Stimulated activated CD4-positive, alpha-beta T cell treated with anti-CD3 and anti-CD28 coated beads, Interleukin-12 subunit alpha, Interleukin-12 subunit beta, amount 100 ng/mL, for 4 hours (primary cell): ENCODE measurements around the gene SPSB3.

Experiments
- DNase-seq: peaks from one replicate; pipeline ENCODE4 v3.0.0-alpha.2; 2020

Gene SPSB3

DNA sequence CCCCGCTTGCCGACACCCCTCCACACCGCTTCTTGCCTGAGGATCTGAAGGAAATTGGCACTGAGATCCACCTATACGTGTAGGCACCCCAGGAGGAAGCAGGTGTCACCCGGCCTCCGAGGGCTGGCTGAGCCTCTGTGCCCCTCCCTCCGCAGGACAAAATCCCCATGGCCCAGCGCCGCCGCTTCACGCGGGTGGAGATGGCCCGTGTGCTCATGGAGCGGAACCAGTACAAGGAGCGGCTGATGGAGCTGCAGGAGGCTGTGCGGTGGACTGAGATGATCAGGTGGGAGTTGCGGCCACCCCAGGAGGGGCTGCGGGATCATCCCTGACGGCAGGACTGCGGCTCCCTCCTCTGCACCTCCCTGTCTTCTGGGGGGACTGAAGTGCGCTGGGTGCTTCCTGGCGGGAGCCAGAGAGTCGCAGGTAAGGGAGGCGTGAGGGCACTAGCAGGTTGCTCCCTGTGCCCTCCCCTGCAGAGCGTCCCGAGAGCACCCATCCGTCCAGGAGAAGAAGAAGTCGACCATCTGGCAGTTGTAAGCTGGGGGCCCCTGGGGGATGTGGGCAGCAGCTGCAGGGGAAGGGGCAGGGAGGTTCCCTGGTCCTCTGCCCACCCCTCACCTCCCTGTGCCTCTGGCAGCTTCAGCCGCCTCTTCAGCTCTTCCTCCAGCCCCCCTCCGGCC, 20.0 kb downstream of the SPSB3 start:
- no peak for DNase-seq

DNA sequence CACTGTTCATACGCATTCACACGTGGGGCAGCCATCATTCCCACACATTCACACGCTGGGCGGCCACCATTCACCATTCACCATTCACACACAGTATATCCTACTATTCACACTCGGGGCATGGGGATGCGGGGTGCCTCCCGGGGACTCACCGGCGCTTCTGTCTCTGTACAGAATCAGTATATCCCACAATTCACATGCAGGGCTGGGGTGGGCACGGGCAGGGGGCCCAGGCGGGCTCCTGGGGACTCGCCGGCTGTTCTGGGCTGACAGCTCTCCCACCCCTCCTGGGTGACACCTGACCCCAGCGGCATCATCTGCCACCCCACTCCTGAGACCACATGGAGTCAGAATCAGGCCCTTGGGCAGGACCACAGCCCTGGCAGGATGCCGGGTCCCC, 20.6 kb downstream of the SPSB3 start:
- no peak for DNase-seq

DNA sequence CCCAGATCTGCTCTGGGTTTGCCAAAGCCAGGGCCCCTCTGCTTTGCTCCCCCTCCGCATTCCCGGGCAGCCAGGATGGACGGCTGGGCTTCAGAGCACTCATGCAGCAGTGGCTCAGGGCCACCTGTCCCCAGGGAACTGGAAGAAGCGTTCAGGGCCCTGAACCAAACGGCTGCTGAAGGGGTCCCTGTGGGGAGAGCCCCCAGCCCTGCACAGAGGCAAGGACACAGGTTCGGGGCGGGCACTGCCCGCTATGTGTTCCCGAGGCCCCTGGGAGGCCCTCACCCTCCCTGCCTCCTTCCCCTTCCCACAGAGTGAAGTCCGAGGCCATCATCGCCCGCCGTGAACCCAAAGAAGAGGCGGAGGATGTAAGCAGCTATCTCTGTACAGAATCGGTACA, 21.5 kb downstream of the SPSB3 start:
- DNase-seq, result no peak

DNA sequence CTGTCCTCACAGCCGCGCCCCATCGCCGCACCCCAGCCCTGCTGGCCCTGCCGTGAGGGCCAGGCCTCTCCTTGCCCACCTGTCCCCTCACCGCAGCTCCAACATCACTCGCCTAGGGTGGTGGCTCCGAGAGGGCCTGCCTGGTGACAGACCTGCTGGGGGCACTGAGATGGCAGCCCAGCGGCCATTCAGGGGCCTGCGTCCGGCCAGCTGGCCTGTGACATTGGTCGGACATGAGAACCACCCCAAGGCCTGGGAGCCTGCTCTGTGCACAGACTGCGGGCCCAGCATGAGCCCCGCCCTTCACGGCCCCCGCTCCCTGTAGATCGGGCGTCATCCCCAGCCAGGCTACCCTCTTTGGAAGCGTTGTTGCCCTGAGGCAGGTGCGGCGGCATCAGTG, 22.9 kb downstream of the SPSB3 start:
- no peak for DNase-seq

DNA sequence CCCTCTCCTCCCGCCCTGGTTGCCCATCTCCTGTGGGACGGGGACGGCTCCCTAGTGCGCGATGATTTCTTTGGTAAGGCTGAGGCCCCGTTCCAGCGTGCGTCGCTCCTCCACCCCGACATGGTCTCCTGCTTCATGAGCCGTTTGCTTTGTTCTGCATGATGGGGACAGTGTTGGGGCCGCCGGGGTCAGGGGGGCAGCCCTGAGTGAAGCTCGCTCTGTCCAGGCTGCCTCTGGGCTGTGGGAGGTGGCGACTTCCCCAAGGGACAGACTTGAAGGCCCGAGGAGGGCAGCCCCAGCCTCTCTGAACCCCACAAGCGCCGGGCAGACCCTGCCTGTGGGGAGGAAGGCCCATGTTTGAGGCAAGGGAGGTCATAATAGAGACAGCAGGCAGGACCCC, 23.4 kb downstream of the SPSB3 start:
- no peak for DNase-seq

DNA sequence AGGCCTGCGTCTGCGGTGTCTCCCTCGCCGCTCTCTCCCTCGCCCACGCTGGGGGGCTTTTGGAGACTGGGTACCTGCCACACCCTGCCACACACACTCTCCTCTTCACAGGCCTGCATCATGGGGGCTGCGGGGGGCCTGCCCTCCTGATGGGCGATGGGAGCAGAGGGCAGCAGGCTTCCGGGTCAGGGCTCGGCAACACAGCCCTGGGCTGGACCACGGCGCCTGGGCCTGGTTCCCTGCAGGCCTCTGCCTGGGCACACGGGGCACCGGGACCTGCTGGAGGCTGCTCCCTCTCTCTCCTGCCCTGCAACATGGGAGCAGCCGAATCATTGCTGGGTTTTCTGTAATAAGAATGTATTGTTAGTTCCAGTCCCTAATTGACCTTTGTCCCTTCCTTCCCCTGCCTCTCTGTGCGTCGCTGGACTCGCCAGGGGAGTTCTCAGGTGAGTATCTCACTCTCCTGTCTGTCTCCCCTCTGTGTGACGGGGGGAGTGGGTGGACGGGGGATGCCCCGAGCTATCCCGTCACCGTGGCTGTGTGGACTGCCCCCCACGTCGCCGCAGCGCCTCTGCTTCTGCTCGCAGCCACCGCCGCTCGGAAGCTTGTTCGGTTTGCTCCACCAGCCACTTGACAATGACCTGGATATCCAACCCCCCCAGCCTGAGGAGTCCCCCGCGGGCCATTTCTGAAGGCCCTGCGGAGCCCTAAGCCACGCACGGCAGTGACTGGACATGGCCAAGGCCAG, 24.5 kb downstream of the SPSB3 start:
- DNase-seq, result no peak

DNA sequence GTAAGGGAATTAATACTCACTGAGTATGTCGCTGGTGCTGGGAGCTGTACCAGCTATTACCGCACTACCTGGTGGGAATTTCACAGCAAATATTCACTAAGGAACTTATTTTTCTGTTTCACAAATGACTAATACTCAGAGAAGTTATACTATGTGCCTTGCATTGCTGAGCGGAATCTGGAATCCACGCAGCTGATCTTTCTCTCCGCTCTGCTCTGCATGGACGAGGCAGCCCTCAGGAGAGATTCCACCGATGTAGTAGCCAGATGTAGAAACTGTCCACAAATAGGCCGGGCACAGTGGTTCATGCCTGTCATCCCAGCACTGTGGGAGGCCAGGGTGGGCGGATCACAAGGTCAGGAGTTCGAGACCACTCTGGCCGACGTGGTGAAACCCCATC, 28.2 kb downstream of the SPSB3 start:
- no peak for DNase-seq

DNA sequence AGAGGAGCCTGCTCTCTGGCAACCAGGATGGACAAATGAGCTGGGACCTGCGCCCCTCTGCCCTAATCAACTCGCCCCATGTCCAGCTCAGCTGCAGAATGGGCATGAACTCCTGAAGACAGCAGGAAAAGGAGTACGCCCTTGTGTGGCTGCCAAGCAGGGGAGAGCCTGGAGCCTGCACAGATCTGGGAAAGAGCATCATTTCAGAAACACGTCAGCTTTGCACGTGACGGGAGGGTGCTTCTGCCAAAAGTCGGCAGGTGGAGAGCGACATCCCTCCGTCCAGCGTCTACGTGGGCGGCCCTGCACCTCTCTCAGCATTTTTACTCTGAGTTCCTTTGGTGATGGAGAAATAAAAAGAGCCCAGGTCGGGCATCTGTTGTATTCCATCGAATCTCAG, 29.5 kb downstream of the SPSB3 start:
- DNase-seq, result no peak

DNA sequence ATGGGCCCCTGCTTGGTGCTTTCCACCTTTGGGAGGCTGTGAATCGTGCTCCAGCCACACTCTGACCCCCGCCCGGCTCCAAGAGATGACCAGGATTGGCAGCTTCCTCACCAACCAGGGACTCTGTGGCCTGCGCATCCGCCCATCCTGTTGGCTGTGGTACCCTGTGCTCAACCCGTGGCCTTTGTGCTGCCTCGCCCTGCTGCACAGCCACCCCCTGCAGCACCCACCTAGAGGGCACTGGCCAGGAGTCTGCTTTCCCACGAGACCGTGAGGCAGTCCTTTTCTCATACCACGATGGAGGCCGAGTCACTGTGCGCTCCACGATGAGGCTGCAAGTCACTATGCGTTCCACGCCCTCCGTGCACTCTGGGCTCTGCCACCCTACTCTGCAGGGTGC, 30.4 kb downstream of the SPSB3 start:
- DNase-seq, result no peak

DNA sequence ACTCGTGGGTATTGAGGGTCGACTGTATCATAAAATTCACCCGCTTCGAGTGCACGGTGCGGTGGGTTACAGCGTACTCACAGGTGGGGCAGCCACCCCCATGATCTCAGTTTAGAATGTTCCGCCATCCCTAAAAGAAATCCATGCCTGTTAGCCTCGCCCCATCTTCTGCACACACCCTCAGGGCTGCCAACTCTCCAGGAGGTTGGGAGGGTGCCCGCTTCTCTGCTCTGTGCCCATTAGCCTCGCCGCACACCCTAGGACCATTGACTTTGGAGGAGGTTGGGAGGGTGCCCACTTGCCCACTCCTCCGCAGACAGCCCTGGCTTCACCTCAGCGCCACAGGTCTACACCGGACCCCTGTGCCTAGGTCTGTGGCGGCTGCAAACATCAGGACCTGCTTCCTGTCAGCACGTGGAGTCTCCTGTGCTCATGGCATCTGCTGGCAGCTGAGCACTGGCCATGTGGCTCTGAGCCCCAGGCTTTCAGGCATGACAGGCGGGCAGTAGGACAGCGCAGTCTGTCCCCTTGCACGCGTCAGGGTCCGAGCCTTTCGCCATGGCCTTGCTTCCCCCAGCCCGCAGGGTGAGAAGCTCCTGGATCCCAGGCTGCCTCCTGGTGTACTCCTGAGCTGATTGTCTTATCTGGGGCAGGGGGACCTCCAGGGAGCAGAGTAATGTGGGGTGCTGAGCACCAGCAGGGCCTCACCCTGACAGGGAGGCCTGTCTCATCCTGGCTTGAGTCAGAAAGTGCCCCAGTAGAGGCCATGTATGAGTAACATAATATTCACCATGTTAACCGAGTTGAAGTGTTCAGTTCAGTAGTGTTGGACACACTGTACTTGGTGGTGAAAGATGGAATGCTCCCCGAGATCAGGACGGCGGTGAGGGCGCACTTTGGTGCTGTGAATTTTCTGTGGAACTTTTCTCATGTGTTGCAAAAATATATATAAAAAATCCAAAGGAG, 32.9 kb downstream of the SPSB3 start:
- no peak for DNase-seq

DNA sequence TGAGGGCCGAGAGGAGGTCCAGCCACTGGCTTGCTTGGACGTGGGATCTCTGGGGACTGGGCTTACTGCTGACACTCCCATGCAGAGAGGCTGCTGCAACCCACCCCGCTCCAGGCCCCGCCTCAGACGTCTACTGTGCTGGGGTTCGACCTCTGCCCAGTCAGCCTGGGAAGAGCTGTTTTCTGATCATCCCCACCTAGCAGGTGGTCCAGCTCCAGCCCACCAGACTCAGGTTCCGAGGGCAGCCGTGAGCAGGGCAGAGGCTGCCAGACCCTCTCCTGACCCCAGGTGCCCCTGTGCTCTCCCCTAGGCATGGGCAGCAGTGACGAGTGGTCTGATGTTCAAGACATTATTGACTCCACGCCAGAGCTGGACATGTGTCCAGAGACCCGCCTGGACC, 34.4 kb downstream of the SPSB3 start:
- no peak for DNase-seq

DNA sequence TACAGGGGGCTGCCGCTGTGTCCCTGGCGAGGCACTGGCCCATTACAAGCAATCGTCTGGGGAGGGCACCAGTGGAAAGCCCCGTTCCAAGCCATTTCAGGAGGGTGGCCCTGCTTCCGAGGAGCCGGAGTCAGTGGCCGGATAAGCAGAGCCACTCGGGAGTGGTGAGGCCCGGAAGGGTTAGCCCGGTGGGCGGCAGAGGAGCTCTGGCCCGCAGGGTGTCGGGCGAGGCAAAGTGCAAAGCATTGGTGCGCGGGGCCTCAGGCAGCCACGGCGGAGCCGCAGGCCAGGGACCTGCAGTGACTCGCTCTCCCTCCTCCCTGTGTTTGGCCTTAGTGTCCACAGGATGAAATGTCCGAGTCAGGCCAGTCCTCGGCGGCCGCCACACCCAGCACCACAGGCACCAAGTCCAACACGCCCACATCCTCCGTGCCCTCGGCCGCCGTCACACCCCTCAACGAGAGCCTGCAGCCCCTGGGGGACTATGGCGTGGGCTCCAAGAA, 35.6 kb downstream of the SPSB3 start:
- DNase-seq, result no peak

DNA sequence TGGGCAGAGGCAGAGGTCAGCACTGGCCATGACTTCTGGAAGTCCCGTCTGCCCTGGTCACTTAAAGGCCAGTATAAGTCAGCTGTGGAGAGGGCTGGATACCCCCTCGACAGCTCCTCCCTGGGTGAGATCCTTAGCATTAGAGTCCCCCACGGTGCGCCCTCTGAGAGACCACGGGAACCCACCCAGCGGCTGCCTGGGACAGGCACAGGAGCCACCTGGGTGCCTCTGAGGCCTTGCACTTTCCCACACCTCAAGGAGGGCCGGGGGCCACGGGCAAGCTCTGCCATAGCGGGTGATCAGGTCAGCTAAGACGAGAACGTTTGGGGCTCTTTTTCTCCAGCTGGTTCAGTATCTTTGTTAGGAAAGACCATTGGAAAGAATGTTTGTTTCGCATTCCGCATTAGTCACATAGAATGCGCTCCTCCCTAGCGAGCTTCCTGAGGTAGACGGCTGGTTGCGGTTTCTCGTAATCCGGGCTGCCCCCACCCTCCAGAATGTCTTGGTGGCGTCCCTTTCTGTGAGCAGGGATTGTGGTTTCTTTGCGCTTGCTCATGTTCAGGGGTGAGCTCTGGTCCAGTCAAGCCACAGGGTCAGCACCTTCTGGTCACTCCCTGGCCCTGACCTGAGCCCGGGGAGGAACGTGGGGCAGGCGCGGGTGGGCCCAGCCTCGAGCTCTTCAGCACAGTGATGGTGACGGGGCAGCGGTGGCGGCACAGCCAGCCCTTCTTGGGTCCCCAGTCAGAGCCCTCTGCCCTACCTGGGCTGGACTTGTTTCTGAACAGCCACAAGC, 36.3 kb downstream of the SPSB3 start:
- DNase-seq, result no peak

DNA sequence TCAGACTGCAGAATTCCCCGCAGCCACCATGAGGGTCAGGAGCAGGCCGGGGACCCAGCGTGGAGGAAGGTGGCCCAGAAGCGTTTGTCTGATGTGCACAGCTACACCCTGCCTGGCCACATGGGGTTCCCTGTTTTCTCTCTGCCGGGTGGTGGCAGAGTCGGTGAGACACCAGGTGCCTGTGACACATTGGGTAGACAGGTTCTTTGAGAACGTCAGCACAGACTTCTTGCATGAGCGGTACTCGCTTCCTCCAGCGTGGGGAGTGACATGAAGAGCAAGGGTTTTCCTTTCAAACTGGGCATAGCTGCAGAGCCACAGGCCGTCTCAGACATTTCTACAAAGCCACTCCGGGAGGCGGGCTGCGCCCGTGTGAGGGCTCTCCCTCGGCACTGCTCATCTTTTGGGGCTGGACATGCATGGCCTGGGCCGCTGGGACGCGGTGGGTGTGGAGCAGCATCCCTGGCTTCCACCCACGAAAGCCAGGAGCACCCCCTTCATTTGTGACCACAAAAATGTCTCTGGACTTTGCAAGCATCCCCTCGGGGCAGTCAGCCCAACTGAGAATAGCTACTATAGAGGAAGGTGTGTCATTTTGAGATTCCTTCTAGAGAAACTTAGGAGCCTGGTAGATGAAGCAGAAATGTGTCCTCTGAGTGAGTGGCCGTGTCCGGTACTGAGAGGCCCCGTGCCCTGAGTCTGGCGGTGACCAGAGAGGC, 37.0 kb downstream of the SPSB3 start:
- DNase-seq, result no peak

DNA sequence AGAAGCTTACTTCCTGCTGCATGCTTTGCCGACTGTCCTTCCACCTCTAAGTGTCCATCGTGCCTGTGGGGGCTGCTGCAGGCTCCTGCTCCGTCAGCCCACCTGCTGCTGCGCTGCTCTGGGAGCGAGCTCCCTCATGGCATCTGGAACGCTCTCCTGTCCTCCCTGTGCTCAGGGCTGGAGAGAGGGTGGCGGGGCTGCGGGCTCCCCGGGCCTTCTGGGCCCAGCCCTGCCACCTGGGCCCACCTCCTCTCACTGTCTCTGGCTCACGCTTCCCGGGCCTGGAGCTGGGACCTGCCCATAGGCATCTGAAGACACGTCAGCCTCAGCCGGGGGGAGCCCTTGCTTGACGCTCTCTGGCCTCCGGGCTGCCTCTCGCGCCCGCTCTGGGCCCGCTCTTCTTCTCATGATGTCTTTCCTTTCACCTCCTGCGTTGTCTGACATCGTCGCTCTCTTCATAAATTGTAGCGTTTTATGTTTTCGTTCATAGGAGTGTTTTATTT, 38.0 kb downstream of the SPSB3 start:
- no peak for DNase-seq

DNA sequence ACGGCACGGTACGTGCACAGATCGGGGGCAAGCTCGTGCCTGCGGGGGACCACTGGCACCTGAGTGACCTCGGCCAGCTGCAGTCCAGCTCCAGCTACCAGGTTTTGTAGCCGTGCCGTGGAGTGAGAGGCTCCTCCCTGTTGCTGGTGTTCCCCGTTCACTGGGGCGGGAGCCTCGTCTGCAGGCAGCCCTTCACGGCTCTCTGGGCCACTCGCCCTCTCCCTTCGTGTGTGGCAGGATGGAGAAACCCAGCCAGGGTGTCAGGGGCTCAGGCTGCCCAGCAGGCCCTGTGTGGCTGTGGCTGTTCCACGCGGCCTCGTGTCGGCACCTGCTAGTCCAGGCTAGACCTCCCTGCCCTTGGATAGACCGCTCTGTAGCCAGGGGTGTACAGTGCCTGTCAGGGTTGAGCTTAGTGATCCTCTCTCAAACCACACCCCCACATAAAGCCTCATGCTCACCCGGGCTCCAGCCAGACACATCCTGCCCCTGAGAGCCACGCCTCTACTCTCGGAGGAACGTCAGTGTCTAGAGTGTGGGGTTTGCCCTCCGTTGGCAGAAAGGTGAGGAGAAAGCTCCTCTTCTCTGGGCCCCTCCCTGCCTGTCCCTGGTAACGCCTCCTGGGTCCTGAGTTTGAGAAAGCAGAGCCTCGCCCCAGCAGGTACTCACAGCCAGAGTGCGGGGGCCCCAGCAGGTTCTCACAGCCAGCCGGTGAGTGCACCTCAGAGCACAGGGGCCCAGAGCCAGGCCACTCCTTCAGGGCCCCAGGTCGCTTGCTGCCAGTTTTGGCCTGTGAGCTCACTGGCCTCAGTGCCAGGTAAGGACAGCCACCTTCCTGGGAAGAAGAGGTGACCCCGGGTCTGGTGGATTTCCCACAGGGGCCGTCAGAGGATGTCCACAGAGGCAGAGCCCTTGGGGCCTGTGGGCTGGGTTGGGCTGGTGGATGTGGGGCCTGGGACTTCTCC, 38.7 kb downstream of the SPSB3 start:
- DNase-seq, result no peak

DNA sequence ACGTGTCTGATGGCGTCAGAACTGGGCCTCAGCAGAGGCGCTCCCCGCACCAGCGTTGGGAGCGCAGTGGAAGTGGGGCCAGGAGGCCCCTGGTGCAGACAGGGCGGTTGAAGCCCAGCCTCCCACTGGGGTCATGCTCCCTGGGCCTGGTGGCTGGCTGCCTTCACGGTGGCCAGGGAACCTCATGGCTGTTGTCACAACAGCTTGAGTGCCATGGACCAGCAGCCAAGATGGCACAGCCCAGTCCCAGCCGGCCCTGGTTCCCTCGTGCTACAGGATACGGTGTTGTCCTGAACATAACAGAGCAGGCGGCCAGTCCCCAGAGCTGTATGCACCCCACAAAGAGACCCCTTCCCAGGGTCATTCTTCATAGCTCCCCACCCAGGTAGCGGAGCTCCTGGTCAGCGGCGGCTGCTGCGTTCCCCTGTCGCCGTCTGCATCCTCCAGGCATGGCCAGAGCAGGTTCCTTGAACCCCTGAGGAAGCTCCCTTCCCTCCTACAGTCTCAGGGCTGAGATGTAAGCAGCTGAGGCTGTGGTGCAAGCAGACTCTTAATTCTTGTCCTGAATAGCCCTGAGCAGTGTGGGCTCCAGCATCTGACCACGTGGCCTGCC, 40.7 kb downstream of the SPSB3 start:
- no peak for DNase-seq

DNA sequence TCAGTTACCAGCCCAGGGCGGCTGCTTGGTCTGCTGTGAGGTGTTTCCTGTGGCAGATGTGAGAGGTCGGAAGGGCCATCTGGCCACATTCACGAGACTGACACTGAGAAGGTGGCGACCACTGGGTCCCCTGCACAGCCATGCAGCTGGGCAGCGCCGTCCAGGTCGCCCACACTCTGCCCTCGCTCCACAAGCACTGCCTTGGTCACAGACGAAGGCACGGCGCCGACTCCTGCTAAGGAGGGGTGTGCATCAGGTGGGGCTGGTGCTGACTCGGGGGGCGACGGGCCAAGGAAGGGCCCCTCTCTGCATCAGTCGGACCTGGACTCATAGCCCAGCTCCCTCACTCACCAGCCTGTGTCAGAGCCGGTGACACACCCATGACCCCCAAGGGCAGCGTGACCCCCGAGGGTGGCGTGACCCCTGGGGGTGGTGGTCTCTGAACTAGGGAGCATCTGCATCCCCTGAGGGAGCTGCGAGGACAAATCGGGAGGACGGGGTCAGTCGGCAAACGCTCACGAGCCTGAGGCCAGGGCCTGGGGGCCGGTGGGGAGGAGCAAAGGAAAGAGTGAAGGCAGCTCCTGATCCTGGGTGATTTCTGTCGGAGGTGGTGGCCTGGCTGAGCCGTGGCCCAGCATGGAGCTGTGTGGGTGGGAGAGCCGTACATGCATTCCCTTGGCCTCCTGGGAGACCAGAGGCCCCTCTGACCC, 41.4 kb downstream of the SPSB3 start:
- no peak for DNase-seq

DNA sequence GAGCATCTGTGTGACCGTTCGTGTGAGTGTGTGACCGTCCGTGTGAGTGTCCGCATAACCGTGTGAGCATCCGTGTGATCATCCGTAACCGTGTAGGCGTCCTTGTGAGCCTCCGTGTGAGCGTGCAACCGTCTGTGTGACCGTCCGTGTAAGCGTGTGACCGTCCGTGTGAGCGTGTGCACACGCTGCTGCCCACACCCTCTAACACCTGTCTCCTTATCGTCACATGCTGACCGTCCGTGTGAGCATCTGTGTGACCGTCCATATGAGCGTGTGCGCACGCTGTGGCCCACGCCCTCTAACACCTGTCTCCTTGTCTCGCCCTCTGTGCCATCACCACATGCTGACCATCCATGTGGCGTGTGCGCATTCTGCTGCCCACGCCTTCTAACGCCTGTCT, 42.1 kb downstream of the SPSB3 start:
- no peak for DNase-seq
